AML-193 (cell line): ENCODE data around the gene IGFLR1.
"Not testable (repeated sequence)": the region's sequence is repeated elsewhere in the genome, so short reads cannot be mapped to it uniquely, and the experiment has no call there.

Experiments used
- DNase-seq, 2 experiments: peaks; one replicate each; lab custom pipeline; 2025; lab: John Stamatoyannopoulos, UW

IGFLR1 gene

DNA sequence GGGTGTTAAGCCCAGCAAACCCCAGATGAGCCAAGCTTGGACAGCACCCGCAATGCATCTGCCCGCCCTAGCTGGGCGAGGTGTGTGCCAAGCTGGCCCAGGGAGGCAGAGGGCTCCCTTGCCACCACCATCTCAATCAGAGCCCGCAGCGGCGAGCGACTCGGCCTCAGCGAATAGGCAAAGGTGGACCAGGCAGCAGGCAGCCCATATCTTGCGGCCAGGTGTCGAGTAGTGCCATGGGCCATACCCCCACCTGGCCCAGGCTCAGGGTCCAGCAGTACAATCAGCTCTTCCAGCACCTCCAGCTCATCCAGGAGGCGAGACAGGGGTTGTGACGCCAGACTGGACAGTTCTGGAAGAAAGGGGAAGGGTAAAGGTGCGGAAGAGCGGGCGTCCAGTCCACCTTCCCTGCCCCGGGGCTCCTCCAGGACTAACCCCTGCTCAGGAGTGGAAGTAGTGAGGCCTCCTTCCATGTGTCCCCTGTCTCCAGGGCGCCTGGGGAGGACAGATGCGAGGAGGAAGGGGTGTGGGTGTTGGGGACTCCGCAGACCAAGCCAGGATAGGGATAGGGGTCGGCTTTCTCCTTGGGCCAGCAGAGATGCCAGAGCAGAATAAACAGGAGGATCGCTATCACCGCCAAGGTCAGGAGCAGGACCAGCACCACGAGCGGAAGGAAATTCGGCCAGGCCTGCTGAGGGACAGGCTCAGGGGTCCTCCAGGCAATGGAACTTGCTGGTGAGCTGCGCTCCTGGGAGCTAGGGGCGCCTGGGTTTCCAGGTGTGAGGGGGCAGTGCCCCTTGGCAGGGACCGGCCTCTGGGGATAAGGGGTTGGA lies 2.8 kb downstream of the IGFLR1 start:
- DNase-seq, result no peak

DNA sequence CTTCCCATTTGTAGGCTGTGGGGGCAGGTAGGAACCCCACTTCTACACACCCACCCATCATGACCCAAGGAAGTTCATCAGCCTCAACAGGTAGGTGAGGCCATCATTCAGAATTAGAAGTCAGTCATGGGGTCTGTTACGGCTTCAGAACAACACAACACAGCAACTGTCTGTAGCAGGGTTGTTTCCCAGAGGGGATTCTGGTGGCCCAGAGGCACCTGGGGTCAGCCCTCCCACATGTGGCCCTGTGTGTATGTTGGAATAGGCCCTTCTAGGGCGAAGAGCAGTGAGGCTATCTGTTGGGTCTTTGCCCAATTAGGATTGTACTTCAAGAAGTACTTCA lies 3.4 kb downstream of the IGFLR1 start:
- DNase-seq, result no peak

DNA sequence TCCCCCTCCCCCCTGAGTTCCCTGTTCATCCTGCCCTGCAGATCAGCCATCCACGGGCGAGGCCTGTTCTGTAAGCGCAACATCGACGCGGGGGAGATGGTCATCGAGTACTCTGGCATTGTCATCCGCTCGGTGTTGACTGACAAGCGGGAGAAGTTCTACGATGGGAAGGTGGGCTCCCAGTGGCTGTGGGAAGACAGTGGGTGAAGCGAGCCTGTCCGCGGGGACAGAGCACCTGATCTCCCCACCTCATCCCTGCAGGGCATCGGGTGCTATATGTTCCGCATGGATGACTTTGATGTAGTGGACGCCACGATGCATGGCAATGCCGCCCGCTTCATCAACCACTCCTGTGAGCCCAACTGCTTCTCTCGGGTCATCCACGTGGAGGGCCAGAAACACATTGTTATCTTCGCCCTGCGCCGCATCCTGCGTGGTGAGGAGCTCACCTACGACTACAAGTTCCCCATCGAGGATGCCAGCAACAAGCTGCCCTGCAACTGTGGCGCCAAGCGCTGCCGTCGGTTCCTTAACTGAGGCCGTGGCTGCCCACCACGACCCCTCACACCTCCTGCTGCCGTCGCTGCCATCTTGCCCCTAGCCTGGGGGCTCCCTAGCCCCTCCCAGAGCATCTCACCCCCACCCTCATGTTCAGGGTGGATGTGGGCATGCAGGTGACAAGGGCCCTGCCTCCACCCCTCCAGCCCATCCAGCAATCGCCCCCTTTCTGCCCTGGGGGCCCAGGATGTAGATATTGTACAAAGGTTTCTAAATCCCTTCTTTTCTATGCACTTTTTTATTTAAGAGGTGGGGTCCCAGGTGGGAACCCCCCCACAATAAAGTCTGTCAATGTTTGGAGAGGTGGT lies 4.0 kb downstream of the IGFLR1 start:
- DNase-seq, result no peak

DNA sequence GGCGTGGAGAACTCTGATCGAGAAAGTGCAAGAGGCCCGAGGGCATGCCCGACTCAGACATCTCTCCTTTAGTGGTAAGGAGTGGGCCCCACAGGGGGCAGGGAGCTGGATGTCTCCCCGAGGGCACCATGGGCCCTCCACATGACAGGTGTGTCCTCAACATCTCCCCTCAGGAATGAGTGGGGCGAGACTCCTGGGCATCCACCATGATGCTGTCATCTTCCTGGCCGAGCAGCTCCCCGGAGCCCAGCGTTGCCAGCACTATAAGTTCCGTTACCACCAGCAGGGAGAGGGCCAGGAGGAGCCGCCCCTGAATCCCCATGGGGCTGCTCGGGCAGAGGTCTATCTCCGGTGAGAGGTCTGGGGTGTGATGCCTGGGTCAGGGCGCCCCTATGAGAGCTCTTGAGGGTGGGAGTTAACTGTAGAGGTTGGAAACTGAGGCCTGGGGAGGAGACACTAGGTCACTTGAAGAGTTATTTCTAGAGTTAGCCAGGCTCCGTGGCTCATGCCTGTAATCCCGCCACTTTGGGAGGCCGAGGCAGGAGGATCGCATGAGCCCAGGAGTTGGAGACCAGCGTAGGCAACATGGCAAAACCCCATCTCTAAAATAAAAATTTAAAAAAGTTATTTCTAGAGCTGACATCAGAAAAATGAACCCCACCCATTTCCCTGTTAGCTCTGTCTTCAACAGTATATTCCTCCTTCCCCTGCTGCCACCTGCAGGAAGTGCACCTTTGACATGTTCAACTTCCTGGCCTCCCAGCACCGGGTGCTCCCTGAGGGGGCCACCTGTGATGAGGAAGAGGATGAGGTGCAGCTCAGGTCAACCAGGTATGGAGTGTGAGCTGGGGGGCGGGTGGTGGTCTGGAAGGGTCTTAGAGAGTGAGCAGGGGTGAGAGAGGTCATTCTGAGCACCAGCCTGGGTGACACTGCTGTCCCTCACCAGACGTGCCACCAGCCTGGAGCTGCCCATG lies 5.1 kb downstream of the IGFLR1 start:
- no peak for DNase-seq

DNA sequence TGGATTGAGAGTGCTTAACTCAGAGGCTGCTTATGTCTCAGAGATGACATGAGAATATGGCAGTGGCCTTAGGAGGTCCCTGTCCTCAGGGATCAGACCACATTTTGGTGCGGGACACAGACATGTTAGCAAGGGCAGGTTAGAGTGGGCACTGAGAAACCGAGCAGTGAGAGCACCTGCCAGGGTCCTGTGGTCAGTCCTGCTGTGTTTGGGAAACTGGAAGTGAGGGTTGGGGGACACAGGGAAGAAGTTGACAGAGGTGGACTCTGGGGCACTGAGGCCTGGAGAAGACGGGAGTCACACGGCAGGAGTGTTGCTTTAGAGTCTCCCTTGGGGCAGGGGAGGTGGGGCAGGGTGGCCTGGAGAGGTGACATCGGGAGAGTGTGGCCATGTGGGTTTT lies 7.4 kb downstream of the IGFLR1 start:
- no peak for DNase-seq

DNA sequence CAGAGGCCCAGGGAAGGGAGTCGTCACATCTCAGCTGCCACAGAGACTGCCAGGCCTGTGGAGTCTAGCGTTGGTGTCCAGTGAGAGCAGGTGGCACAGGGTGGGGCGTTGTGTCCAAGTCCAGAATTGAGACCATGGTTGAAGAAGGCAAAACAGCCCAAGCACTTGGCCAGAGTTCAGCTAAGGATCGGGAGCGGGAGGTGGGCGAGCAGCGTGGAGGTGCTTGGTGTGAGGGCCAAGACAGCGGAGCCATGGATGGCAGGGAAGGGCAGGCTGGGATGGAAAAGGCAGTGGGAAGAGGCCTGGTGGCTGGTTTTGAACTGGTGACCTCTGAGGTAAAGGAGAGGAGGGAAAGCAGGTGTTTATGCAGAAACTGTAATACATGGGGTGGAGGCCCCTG lies 8.0 kb downstream of the IGFLR1 start:
- no peak for DNase-seq

DNA sequence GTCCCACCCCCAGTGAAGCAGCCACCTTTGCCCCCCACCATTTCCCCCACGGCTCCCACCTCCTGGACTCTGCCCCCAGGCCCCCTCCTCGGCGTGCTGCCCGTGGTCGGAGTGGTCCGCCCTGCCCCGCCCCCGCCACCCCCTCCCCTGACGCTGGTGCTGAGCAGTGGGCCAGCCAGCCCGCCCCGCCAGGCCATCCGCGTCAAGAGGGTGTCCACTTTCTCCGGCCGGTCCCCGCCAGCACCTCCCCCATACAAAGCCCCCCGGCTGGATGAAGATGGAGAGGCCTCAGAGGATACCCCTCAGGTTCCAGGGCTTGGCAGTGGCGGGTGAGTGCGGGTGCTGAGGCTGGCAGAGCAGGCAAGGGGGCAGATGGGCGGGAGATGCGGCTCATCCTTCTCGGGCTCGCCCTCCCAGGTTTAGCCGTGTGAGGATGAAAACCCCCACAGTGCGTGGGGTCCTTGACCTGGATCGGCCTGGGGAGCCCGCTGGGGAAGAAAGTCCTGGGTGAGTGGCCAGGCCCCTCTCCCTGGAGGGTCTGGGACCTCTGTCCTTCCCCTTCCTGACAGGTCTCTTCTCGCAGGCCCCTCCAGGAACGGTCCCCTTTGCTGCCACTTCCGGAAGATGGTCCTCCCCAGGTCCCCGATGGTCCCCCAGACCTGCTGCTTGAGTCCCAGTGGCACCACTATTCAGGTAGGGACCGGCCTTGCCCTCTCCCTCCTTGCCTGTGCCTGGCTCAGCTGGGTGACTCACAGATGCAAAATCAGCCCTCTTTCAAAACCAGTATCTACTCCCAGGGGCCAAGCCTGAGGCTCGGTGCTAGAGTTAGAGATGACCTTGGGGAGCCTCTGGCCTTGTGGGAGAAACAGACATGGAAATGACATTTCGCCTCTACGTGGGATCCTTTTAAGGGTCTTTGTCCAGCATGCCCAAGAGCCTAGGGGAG lies 8.8 kb downstream of the IGFLR1 start:
- no peak for DNase-seq

DNA sequence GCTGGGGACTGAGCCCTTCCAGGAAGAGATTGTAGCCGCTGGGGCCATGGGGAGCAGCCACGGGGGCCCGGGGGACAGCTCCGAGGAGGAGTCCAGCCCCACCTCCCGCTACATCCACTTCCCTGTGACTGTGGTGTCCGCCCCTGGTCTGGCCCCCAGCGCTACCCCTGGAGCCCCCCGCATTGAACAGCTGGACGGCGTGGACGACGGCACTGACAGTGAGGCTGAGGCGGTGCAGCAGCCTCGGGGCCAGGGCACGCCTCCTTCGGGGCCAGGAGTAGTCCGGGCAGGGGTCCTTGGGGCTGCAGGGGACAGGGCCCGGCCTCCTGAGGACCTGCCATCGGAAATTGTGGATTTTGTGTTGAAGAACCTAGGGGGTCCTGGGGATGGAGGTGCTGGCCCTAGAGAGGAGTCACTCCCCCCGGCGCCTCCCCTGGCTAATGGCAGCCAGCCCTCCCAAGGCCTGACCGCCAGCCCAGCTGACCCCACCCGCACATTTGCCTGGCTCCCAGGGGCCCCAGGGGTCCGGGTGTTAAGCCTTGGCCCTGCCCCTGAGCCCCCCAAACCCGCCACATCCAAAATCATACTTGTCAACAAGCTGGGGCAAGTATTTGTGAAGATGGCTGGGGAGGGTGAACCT lies 9.6 kb downstream of the IGFLR1 start:
- no peak for DNase-seq

DNA sequence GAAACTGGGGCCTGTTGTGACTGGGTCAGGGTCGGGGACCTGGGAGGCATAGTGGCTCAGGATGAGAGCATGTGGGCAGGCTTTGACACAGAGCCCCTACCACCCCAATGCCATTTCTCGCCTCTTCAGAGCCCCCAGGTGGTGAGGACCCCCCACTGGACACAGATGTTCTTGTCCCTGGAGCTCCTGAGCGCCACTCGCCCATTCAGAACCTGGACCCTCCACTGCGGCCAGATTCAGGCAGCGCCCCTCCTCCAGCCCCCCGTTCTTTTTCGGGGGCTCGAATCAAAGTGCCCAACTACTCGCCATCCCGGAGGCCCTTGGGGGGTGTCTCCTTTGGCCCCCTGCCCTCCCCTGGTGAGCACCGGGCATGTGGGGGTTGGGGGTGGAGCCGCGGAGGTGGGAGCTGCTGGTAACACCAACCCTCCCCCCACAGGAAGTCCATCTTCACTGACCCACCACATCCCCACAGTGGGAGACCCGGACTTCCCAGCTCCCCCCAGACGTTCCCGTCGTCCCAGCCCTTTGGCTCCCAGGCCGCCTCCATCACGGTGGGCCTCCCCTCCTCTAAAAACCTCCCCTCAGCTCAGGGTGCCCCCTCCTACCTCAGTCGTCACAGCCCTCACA lies 10.4 kb downstream of the IGFLR1 start:
- no peak for DNase-seq

DNA sequence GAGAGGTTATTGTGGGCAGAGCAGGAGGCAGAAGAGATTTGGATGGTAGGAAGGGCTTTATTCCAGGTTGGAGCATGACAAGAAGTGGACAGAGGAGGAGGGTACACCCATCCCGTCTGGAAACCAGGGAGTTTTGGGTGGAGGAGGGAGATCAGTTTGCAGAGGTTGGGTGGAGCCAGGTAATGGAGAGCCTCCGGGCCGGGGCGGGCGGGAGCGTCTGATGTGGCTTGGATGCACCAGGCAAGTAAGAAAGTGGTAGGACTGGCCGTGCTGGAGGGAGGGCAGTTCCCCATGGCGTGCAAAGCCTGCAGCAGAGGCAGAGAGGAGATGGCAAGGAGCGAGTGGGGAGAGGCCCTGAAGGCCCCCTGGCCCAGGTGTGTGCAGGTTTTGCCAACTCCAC lies 10.9 kb downstream of the IGFLR1 start:
- DNase-seq, result no peak

DNA sequence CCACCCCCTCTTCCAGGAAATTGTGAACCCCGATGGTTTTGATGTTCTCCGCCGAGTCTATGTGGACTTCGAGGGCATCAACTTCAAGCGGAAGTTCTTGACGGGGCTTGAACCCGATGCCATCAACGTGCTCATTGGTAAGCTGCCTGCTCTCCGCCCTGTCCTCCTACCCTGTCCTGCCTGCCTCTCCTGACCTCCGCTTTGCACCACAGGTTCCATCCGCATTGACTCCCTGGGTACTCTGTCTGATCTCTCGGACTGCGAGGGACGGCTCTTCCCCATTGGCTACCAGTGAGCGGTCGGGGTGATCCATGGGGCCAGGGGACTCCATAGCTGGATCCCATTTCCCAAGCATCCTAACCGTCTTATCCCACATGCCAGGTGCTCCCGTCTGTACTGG lies 11.9 kb downstream of the IGFLR1 start:
- no peak for DNase-seq

DNA sequence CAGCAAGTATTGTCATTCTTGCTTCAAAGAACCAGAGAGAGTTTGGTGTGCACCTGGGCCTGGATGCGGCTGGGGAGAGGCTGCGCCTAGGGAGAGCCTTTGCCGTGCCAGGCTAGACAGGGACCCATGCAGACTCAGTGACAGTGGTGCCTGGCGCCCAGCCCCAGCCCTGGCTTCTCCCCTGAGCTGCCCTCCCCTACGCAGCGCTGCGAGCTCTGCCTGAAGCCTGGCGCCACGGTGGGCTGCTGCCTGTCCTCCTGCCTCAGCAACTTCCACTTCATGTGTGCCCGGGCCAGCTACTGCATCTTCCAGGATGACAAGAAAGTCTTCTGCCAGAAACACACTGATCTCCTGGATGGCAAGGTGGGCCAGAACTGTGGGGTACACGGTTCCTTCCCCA lies 12.5 kb downstream of the IGFLR1 start:
- DNase-seq, result no peak

DNA sequence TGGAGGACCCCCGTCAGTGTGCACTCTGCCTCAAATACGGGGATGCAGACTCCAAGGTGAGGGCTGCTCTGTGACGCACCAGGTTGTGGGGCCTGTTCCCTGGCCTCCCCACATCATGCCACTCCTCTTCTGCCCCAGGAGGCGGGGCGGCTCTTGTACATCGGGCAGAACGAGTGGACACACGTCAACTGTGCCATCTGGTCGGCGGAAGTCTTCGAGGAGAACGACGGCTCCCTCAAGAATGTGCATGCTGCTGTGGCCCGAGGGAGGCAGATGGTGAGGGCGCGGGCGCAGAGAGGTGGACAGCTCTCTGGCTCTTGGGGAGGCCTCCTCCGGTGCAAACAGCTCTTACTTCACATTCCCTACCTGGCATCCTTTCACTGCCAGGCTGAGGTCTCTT lies 13.2 kb downstream of the IGFLR1 start:
- no peak for DNase-seq

DNA sequence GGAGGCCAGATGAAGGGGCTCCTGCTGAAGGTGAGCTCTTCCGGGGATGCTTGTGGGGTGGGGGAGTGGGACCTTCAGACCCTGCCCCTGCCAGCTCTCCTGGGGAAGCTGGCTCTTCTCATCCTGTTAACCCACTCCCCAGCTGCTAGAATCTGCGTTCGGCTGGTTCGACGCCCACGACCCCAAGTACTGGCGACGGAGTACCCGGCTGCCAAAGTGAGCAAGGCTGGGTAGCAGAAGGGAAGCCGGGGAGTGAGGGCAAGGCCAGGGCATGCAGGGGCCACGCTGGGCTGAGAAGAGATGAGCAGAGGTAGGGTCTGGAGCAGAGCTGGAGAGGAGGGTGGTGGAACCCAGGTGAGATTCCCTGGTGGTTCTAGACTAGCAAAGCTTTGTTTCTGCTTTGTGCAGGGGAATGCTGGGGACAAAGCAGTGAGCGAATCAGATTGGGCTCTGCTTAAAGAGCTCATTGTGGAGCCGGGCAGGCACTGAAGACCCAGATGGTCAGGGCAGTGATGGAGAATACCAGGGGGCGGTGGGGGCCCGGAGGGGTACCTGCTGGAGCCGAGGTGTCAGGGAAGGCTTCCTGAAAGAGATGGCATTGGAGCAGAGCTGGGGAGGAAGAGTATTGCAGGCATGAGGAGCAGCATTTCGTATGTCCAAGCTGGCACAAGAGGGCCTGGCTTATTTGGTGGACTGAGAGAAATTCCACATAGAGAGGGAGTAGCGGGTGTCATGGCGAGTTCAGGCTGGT lies 14.1 kb downstream of the IGFLR1 start:
- no peak for DNase-seq

DNA sequence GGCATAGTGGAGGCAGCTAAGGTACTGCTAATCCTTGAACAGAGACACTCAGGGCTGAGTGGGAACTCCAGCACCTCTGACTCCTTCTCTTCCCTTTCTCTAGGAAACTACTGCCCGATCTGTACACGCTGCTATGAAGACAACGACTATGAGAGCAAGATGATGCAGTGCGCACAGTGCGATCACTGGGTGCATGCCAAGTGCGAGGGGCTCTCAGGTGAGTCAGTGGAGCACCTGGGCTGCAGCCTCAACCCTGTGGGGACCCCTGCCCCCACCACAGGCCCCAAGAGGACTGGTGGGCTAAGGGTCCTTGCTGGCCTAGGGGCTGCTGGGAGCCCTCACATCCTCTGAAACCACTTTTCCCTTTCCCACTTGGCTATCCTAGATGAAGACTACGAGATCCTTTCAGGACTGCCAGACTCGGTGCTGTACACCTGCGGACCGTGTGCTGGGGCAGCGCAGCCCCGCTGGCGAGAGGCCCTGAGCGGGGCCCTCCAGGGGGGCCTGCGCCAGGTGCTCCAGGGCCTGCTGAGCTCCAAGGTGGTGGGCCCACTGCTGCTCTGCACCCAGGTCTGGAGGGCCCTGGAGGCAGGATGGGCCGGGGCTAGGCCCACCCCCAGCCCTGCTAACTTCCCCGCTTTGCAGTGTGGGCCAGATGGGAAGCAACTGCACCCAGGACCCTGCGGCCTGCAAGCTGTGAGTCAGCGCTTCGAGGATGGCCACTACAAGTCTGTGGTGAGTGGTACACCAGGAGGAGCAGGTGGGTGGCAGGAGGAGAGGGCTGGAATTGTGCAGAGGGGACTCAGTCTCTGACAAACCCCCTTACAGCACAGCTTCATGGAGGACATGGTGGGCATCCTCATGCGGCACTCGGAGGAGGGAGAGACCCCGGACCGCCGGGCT lies 14.9 kb downstream of the IGFLR1 start:
- DNase-seq, result no peak

DNA sequence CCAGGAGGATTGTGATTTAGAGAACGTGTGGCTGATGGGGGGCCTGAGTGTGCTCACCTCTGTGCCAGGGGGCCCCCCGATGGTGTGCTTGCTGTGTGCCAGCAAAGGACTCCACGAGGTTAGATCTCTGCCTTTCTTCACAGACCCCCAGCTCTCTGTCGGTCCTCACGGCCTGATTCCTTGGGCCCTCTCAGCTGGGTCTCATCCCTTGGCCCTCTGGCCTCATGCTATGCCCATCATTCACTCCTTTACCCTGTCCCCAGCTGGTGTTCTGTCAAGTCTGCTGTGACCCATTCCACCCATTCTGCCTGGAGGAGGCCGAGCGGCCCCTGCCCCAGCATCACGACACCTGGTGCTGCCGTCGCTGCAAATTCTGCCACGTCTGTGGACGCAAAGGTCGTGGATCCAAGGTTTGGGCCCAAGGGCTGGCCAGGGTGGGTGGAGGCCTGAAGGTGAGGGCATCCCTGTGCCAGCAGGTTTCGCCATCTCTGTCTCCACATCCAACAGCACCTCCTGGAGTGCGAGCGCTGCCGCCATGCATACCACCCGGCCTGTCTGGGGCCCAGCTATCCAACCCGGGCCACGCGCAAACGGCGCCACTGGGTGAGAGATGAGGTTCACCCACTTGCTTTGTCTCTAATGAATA lies 16.9 kb downstream of the IGFLR1 start:
- DNase-seq, result no peak

DNA sequence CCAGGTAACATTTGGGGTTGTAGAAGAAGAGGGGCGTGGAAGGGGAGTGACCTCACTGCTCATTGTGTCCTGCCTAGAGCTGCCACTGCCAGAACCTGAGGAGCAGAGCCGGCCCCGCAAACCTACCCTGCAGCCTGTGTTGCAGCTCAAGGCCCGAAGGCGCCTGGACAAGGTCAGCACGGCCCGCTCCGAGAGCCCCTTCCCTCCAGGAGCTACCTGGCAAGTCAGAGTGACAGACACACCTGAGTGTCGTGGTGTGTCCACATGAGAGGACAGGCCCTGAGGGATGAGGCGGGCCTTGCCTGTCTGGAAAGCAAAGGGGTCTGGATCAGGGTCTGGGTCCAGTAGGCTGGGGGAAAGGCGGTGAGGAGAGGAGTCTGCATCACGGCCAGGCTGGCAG lies 17.7 kb downstream of the IGFLR1 start:
- DNase-seq, result no peak

DNA sequence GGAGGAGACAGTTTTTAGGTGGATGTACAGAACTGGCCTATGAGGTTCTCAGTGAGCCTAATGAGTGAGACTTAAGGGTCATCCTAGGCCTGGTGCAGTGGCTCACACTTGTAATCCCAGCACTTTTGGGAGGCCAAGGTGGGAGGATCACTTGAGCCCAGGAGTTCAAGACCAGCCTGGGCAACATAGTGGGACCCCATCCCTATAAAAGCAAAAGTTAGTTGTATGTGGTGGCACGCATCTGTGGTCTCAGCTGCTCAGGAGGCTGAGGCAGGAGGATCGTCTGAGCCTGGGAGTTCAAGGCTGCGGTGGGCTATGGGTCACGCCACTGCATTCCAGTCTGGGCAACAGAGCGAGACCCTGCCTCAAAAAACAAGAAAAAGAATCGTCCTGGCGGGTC lies 18.1 kb downstream of the IGFLR1 start:
- not testable (repeated sequence) for DNase-seq
